CD4-positive, alpha-beta T cell treated with Interleukin-21 for 1 hour (primary cell): Measurements from ENCODE around the gene GABRB2.
"Not testable (repeated sequence)": the region's sequence is repeated elsewhere in the genome, so short reads cannot be mapped to it uniquely, and the experiment has no call there.

ENCODE experiments used
- DNase-seq: peaks from one replicate; pipeline ENCODE4 v3.0.0-alpha.2; 2020

Gene GABRB2

DNA sequence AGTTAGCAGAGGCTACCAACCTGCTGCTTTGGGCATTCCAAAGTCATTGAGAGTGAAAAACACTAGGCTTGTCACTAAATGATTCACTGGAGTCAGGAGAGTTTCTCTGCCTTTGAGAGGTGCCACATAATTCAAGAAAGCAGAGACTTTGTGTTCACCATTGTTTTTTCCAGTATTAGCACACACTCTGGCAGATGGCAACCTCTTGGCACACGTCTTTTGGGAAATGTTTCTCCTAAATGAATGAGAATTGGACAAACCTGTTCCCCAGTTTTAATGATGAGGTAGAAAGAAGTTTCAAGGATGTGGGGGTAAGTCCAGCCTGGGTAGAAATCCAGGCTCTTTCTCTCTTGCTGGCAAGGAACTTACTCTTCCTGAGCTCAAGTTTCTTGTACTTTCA, 259.1 kb downstream of the GABRB2 start:
- DNase-seq = no peak

DNA sequence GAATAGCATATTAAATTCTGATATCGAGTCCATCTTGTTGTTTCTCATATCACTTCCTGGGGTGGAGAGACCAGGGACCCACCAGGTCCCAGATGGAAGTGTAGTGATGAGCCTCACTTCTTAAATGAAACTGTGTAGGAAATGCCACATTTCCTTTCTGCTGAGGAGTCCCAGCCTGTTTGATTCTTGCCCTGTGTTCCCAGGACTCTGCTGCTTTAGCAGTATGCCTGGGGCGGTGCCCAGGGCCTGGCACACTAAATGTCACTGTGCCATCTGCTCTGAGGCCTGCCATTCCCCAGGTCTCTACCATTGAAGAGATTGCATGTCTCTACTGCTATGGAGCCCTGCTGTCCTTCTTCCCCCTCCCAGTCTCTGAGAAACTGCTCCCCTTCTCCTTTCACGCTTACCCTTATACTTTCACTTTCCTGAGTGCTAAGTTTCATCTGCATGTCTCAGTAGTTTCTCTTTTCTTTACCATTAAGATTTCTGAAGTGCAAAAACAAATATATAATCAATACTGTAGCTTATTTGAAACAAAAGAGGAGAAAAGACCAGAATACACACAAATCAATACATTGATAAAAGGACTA, 260.4 kb downstream of the GABRB2 start:
- no peak for DNase-seq

DNA sequence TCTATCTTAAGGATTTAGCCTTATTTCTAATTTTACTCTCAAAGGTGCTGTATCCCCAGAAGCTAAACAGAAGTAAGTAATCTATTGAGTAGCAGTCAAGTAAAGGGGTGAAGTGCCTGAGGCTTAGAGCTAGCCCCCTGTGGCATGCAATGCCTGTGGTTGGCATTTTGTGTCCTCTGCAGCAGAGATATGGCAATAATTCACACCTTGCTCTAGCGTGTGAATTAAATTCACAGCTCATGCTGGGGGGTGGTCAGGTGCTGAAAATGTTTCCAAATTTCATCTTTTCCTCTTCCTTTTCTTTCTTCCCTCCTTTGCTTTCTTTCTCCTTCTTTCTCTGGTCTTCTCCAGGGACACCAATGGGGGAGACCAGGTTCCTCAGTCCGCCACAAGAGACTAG, 262.1 kb downstream of the GABRB2 start:
- no peak for DNase-seq

DNA sequence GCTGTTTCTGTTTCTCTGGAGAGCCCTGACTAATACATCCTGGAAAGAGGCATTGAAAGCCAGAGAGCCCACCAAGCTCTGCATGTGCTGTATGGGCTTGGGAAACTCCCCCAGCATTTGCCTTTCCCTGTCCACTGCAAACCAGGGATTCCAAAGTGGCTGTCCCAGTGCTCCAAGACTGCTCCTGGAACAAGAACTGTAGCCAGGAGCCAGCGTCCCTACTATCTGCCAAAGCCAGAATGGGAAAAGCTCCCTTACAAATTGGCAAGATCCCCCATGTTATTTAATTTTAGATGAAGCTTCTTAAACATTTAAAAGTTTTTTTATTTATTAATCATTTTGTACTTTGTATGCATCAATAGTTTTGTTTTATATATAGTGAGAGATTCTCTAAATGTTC, 263.2 kb downstream of the GABRB2 start:
- DNase-seq = no peak

DNA sequence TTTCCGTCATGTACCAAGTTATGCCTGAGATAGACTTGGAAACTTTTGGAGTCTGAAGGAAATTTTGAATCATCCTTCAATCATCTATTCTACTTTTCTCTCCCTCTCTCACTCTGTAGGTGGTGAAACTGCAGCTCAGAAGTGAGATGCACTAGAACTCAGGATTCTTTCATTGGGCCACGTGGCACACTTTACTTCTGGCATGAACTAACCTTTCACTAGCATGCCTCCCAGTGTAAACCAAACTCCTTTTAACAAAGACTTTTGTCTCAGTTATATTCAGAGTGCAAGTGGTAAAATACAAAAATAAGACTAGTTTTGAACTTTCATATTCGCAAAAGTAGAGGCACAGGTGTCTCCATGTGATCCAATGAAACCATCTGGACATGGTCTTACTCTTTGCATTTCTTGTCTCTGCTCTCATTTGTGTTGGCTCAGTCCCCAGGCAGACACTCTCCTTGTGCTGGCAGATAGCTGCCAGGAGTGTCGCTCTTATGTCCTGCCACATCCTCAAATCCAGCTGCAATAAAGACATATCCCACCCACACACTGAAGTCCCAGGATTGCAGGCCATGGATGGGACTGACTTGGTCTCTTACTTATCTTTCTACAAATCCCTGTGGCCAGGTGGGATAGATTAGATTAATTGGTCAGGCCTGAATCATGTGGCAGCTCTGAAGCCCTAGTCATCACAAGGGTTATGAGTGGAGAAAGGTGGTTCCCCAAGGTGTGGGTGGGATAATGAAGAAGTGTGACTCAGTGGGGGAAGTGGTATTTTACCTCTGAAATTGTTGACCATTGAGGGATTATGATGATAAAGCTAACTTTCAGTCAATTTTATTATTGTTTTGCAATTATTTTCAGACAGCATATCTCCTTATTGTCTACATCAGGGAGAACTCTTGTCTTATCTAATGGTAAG, 267.5 kb downstream of the GABRB2 start:
- DNase-seq = no peak

DNA sequence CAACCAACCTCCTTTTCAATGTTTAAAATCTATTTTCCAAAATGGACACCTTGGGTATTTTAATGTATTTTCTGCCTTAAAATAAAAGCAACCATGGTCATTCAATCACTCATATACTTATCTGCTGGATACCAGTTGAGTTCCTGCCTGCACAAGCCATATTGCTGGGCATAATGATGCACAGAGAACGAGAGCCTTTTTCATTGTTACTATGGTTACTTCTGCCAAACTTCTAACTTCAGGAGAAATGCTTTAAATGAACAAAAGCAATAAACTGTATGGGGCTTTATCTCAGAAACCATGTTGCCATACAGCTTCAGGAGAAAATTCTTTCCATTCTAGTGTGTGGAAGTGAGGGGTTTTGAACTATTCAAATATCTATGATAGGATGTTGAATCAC, 269.5 kb downstream of the GABRB2 start:
- DNase-seq = no peak

DNA sequence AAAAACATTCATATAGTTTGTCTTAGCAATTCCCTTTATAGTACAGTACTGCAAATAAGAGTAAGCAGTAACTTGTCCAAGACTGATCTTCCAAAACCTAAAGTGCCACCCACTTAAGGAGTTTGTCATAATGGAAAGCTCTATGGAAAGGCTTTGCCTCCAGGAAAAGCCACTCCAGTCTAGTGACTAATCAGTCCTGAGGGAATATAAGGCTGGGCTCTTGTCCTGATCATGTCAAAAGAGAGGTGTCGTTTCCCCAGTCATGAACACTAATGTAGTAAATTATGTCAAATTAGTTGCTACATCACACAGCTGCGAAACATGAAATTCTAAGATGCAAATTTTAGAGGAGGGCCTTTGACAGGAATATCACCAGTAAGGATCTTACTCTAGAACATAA, 271.6 kb downstream of the GABRB2 start:
- DNase-seq = no peak

DNA sequence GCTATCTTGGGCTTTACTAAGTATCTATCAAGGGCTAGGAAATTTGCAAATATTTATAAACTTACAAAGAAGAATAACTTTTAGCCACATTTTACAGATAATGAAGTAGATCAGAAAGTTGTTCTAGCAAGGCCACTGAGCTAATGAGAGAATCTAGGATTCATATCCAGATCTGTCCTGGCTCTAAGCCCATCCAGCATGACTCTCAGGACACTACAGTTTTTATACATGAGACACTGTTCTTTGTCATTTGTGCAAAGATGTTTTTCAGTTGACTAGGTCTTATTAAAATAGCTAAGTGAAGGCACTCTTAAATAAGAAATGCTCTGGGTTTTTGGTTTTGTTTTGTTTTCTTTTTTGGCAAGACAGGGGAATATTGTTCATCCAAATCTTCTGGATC, 273.1 kb downstream of the GABRB2 start:
- no peak for DNase-seq

DNA sequence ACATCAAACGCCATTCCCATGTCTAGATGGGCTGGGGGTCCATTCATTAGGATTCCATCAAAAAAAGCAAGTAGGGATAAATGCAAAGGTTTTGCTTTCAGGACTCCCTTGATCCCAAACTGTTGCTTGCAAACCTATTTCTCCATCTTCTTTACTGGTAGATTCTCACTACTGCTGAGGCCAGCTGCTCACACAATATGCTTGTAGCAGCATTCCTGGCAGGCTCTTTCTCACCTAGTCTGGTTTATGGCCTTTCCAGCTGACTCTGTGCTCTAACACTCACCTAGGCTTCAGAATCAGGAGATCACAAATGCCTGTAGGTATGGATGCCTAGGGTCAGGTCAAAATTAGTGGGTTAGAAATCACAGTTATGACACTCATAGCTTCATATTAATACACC, 274.7 kb downstream of the GABRB2 start:
- DNase-seq = no peak

DNA sequence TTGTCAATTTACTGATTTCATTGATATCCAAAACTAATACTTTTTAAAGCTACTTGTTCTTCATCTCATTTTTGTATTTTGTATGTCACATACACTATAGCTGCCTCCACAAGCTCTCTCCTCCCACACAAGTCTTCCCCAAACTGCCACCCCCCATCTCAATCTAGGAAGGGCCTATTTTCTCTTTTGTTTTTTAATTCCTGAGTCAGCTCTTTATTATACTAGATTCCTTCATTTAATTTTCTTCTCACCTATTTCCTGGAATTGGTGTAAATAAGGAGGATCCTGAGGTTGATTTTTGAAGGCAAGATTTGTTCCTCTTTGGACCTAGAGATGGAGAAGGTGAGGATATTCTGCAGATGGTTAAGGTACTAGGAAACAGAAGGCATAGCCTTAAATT, 277.4 kb downstream of the GABRB2 start:
- no peak for DNase-seq

DNA sequence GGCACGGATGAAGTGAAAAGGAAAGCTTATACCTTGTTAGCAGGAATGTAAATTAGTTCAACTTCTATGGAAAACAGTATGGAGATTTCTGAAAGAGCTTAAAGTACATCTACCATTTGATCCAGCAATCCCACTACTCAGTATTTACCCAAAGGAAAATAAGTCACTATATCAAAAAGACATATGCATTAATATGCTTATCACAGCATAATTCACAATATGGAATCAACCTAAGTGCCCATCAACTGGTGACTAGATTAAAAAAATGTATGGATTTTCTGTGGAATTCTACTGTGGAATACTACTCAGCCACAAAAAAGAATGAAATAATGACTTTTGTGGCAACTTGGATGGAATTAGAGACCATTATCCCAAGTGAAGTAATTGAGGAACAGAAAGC, 279.6 kb downstream of the GABRB2 start:
- no peak for DNase-seq

DNA sequence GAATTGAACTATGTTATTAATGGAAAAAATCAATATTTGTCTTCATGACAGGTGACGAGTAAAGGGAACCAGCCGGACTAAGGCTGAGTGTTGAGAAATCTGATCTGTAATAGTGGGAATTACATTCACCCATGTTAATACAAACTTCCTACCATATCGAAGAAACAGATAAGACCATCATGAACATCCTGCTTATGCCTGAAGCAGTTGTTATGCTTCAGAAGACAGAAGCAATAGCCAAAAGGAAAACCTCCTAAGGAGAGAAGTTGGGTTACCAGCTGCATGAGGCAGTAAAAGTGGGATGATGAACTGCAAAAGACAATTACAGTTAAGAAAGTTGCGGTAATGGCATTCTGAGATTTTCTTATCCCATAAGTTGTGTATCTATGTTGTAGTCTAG, 281.5 kb downstream of the GABRB2 start:
- DNase-seq = no peak

DNA sequence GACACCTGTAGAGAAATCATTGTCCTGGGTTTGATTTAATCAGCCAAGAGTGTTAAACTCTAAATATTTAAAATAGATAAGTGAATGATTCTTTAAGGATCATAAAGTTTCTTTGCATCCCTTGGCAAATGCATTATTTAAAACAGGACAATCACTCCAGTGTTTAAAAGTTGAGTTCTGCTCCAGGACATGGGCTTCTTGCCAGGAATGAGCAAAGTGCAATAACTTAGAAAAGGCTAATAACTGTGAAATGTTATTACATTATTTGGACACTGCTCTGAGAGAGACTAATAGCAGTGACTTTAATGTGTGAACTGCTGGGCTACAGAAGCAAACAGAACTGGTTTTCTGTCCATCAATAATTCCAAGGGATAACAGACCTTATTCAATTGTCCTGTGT, 283.3 kb downstream of the GABRB2 start:
- DNase-seq = no peak

DNA sequence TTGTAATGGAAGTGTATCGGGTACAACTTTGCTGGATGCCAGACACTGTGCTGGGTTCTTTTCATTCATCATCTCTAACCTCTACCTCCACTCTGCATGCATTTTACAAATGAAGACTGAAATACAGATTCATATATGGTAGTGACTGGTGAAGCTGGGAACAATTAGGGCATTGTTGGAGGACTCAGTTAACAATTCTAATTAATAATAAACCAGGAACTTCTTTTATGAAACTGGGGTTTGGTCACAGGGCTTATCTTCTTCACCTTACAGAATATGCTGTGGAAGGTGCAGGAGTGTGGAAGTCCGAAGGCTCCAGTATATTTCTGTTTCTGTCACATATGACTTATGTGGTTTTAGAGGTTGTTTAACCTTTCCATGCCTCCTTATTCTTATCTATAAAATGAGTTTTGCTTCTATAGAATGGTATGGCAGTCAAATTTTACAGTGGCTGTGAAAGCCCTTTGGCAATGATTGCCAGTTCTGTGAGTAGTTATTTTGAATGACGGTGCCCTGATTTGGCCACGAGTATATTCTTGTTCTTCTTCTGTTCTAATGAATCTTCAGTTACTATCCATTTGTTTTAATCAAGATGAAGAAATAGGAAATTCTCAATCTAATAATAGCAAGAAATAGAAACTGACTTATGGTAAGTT, 284.7 kb downstream of the GABRB2 start:
- no peak for DNase-seq

DNA sequence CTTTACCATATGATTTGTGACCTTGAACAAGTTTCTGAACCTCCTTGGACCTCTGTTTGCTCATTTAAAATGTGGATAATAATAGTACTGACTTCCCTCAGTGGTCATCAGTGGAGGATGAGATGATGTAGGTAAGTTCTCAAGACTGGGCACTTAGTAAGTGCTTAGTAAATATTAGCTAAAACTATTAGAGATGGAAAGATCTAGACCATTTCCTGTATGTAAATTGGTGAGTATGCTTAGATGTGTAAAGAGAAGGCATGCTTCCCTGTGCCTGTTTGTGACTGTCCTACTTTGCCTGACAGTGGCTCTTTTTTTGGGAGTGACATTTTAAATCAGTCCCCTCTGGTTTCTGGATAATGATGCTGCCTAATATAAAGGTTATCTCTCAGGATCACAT, 288.1 kb downstream of the GABRB2 start:
- DNase-seq = no peak

DNA sequence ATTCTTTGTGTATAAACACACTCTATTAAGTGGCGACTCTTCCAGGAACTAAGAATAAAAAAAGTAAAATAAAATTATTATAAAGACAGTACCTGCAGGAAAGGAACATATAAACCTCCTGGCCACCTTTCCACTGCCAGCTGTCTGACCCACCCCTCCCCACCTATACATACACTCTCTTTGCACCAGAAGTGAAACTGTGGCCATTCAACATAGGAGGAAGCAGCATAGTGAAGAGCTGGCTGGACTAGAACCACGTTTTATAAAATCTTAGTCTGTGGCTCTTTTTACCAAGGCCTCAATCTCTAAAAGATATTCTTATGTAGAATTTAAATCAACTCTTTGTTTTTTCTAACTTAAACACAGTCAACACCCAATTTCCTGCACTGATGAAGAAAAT, 289.6 kb downstream of the GABRB2 start:
- DNase-seq = no peak

DNA sequence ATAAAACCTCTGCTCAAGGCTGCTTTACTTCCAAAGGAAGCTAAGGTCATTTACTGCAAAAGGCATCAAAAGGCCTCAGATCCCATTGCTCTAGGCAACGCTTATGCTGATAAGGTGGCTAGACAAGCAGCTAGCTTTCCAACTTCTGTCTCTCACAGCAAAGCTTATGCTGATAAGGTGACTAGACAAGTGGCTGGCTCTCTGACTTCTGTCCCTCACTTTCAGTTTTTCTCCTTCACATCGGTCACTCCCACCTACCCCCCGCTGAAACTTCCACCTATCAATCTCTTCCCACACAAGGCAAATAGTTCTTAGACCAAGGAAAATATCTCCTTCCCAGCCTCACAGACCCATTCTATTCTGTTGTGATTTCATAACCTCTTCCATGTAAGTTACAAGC, 293.6 kb downstream of the GABRB2 start:
- DNase-seq = not testable (repeated sequence)

DNA sequence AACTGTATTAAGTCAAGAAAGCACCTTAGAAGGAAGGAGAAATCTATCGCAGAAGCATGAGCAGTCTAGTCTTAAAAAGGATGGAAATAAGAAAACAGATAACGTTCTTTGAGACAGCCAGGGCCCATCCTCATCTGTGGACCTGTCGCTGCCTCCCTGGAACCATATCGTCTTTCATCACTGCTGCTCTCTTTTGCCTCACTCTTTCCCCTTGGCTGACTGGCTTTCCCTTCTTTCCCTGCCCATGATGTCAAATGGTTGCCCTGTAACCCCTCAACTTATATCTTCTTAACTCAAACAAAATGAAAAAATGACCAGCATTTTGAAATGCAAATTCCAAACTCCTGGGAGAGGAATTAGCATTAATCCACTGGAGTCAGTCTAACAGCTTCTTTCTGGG, 299.8 kb downstream of the GABRB2 start:
- no peak for DNase-seq

DNA sequence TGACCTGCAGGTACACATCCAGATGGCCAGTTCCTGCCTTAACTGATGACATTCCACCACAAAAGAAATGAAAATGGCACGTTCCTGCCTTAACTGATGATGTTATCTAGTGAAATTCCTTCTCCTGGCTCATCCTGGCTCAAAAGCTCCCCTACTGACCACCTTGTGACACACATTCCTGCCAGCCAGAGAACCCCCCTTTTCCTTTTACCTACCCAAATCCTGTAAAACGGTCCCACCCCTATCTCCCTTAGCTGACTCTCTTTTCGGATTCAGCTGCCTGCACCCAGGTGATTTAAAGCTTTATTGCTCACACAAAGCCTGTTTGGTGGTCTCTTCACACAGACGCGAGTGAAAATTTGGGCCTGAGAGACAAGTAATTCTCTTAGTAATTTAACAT, 300.7 kb downstream of the GABRB2 start:
- DNase-seq = not testable (repeated sequence)
